ENCODE measurements around the gene ABO. TPM values are rescaled to one million over a fixed set of nuclear protein-coding genes. Genes with fewer than 3 reads are reported as not detected.

Gene ABO
- not detected in 2 replicates for total RNA-seq

GRCh38 chr9:133275105-133276000, at the start of gene ABO:
ABO (minus strand) TSS chr9:133275201.

GRCh38 chr9:133208880-133209300, 66.1 kb downstream of the ABO start, which contains the start of gene OBP2B:
OBP2B (minus strand) TSS chr9:133209250; CDS start chr9:133209199, 51 bp downstream.

Small RNAs within 50 kb of the gene (small RNA-seq; reads per million reads assigned to genes)
- gene RF00019, result not detected

Other genes starting within 250 kb of the ABO start
- 39.1 and 49.1 TPM in 2 replicates for gene GTF3C5, start 244.2 kb downstream of the ABO start, total RNA-seq
- under 0.01 TPM in 1 of 2 replicates, not detected in the other for gene CEL, start 213.2 kb downstream of the ABO start, total RNA-seq
- 32.0 and 34.5 TPM in 2 replicates for gene RALGDS, start 154.0 kb downstream of the ABO start, total RNA-seq
- 5.8 and 7.2 TPM in 2 replicates for gene GBGT1, start 111.3 kb downstream of the ABO start, total RNA-seq
- not detected in 2 replicates for gene OBP2B, start 66.0 kb downstream of the ABO start, total RNA-seq
- gene SURF6, start 61.0 kb upstream of the ABO start, total RNA-seq, result 9.7 and 10.1 TPM in 2 replicates
- gene MED22, start 72.9 kb upstream of the ABO start, total RNA-seq, result 17.4 and 21.3 TPM in 2 replicates
- gene RPL7A, start 73.0 kb upstream of the ABO start, total RNA-seq, result 1,307 and 1,371 TPM in 2 replicates
- 19.6 and 19.8 TPM in 2 replicates for gene SURF1, start 81.3 kb upstream of the ABO start, total RNA-seq
- gene SURF2, start 81.3 kb upstream of the ABO start, total RNA-seq, result 8.8 and 11.1 TPM in 2 replicates
- 424 and 466 TPM in 2 replicates for gene SURF4, start 100.9 kb upstream of the ABO start, total RNA-seq
- 0.61 and 1.3 TPM in 2 replicates for gene STKLD1, start 101.2 kb upstream of the ABO start, total RNA-seq
- gene REXO4, start 142.8 kb upstream of the ABO start, total RNA-seq, result 14.6 and 15.2 TPM in 2 replicates
- gene ADAMTS13, start 147.2 kb upstream of the ABO start, total RNA-seq, result 1.8 and 2.4 TPM in 2 replicates
- 12.1 and 13.3 TPM in 2 replicates for gene CACFD1, start 184.8 kb upstream of the ABO start, total RNA-seq
- 35.5 and 41.3 TPM in 2 replicates for gene SLC2A6, start 203.9 kb upstream of the ABO start, total RNA-seq
- gene MYMK, start 249.8 kb upstream of the ABO start, total RNA-seq, result not detected in 2 replicates

Measured in hair follicle dermal papilla cell (primary cell).